ENCODE results near the gene ST14.

GRCh38 chr11:130151196-130151595, 8.4 kb upstream of the ST14 start:
- TF ChIP-seq MYC (IDR thresholded peaks at IDR 0.05; ENCODE audit: low read depth, low read length) = no peak
- TF ChIP-seq CTCF (IDR thresholded peaks at IDR 0.05; ENCODE audit: extremely low read depth in 1 of 2, insufficient read depth in 1 of 2, low read depth in 1 of 2, low read length in 2 of 2) = no peak
- TF ChIP-seq MAX (IDR thresholded peaks at IDR 0.05; ENCODE audit: insufficient read depth, insufficient read length) = no peak
- TF ChIP-seq POLR2AphosphoS5 (IDR thresholded peaks at IDR 0.05; ENCODE audit: insufficient read depth, low read depth, low read length) = no peak
- TF ChIP-seq POLR2A (IDR thresholded peaks at IDR 0.05; ENCODE audit: low read depth, low read length) = no peak
- no peak for TF ChIP-seq EZH2 (IDR thresholded peaks at IDR 0.05; ENCODE audit: borderline replicate concordance, low read depth, low read length, severe bottlenecking)
- no peak for TF ChIP-seq GATA2 (IDR thresholded peaks at IDR 0.05; ENCODE audit: insufficient read depth, insufficient read length, low read depth, low read length)
- no peak for TF ChIP-seq JUN (IDR thresholded peaks at IDR 0.05; ENCODE audit: borderline replicate concordance, insufficient read depth, insufficient read length, low read depth)
